Measurements from ENCODE around the gene FBXO45. TPM values are rescaled to one million over a fixed set of nuclear protein-coding genes. Genes with fewer than 3 reads are reported as not detected.
"Not testable (repeated sequence)": the region's sequence is repeated elsewhere in the genome, so short reads cannot be mapped to it uniquely, and the experiment has no call there.

FBXO45 gene
- total and polyA plus RNA-seq, 4 donors, result 1.6 to 7.7 (median 3.6) TPM

DNA sequence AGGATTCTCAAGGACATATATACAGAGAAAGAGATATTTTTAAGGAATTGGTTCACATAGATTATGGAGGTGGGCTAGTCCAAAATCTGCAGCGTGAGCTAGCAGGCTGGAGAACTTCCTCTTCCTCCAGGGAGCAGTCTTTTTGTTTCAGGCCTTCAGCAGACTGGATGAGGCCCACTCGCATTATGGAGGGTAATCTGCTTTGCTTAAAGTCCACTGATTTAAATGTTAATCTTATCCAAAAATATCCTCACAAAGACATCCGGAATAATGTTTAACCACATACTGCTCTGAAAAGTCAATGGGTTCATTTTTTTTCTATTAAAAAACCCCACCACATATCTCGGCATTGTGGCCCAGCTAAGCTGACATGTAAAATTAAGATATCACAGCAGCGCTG is 48.8 kb downstream of the FBXO45 start:
- 74% methylated on average over 5 of the region's 5 CpGs for WGBS
- TF ChIP-seq FOXA2 (IDR thresholded peaks at IDR 0.05) (no peak), HNF4G (IDR thresholded peaks at IDR 0.05) (no peak), SP1 (IDR thresholded peaks at IDR 0.05) (no peak), RAD21 (IDR thresholded peaks at IDR 0.05) (no peak), NR2F2 (IDR thresholded peaks at IDR 0.05) (no peak)
- TF ChIP-seq, protein P1, sequence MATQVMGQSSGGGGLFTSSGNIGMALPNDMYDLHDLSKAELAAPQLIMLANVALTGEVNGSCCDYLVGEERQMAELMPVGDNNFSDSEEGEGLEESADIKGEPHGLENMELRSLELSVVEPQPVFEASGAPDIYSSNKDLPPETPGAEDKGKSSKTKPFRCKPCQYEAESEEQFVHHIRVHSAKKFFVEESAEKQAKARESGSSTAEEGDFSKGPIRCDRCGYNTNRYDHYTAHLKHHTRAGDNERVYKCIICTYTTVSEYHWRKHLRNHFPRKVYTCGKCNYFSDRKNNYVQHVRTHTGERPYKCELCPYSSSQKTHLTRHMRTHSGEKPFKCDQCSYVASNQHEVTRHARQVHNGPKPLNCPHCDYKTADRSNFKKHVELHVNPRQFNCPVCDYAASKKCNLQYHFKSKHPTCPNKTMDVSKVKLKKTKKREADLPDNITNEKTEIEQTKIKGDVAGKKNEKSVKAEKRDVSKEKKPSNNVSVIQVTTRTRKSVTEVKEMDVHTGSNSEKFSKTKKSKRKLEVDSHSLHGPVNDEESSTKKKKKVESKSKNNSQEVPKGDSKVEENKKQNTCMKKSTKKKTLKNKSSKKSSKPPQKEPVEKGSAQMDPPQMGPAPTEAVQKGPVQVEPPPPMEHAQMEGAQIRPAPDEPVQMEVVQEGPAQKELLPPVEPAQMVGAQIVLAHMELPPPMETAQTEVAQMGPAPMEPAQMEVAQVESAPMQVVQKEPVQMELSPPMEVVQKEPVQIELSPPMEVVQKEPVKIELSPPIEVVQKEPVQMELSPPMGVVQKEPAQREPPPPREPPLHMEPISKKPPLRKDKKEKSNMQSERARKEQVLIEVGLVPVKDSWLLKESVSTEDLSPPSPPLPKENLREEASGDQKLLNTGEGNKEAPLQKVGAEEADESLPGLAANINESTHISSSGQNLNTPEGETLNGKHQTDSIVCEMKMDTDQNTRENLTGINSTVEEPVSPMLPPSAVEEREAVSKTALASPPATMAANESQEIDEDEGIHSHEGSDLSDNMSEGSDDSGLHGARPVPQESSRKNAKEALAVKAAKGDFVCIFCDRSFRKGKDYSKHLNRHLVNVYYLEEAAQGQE (IDR thresholded peaks at IDR 0.05), result no peak
- TF ChIP-seq, protein P2, sequence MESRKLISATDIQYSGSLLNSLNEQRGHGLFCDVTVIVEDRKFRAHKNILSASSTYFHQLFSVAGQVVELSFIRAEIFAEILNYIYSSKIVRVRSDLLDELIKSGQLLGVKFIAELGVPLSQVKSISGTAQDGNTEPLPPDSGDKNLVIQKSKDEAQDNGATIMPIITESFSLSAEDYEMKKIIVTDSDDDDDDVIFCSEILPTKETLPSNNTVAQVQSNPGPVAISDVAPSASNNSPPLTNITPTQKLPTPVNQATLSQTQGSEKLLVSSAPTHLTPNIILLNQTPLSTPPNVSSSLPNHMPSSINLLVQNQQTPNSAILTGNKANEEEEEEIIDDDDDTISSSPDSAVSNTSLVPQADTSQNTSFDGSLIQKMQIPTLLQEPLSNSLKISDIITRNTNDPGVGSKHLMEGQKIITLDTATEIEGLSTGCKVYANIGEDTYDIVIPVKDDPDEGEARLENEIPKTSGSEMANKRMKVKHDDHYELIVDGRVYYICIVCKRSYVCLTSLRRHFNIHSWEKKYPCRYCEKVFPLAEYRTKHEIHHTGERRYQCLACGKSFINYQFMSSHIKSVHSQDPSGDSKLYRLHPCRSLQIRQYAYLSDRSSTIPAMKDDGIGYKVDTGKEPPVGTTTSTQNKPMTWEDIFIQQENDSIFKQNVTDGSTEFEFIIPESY (IDR thresholded peaks at IDR 0.05), result no peak
- TF ChIP-seq, protein P3, sequence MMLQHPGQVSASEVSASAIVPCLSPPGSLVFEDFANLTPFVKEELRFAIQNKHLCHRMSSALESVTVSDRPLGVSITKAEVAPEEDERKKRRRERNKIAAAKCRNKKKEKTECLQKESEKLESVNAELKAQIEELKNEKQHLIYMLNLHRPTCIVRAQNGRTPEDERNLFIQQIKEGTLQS (IDR thresholded peaks at IDR 0.05), result no peak
- TF ChIP-seq, protein P4, sequence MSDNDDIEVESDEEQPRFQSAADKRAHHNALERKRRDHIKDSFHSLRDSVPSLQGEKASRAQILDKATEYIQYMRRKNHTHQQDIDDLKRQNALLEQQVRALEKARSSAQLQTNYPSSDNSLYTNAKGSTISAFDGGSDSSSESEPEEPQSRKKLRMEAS (IDR thresholded peaks at IDR 0.05), result no peak
- no peaks in the 10 kb centered on the region for H3K9me3 ChIP-seq (ENCODE audit: control insufficient read depth in 4 of 4, low read length in 3 of 4)
- H3K4me1 ChIP-seq (ENCODE audit: control insufficient read depth in 4 of 4, insufficient read depth in 4 of 4, low read length in 3 of 4), result peaks cover 0 to 2% (median 0%) of the 10 kb centered on the region in 4 donors
- H3K4me3 ChIP-seq (ENCODE audit: low read depth in 1 of 3, low read length in 3 of 3), result no peak overlapping the region
- H3K9ac ChIP-seq (ENCODE audit: low read depth in 1 of 2, low read length in 2 of 2), result no peak overlapping the region
- no peaks in the 10 kb centered on the region for H3K36me3 ChIP-seq (ENCODE audit: control insufficient read depth in 4 of 4, insufficient read depth in 3 of 4, low read depth in 1 of 4, low read length in 3 of 4)
- DNase-seq (ENCODE audit: low spot score), result no peak
- no peaks in the 10 kb centered on the region for H3K27me3 ChIP-seq (ENCODE audit: control insufficient read depth in 4 of 4, insufficient read depth in 4 of 4, low read length in 3 of 4)
- H3K27ac ChIP-seq (ENCODE audit: low read depth in 1 of 2, low read length in 2 of 2), result no peak overlapping the region

DNA sequence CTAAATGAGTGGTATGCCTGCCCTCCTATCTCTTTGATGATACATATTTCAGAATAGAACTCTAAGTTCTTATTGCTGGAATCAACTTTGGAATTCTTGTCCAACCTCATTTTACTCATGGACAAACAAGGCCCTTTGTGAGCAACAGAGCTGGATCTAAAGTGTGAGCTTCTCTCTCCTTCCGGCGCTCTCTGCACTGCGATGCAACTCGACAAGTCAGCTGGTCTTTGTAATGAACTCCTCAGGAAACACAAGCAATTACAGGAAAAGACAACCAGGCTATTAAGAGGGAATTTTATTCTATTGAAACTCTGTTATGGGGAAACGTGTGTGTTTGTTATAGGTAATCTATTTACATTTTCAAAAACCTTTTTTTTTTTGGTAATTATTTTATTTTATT is 50.8 kb downstream of the FBXO45 start:
- Histone ChIP-seq H3K36me3 (ENCODE audit: control insufficient read depth in 4 of 4, insufficient read depth in 3 of 4, low read depth in 1 of 4, low read length in 3 of 4) (no peaks in the 10 kb centered on the region), H3K9ac (ENCODE audit: low read depth in 1 of 2, low read length in 2 of 2) (no peak overlapping the region), H3K27ac (ENCODE audit: low read depth in 1 of 2, low read length in 2 of 2) (no peak overlapping the region), H3K4me3 (ENCODE audit: low read depth in 1 of 3, low read length in 3 of 3) (no peak overlapping the region), H3K9me3 (ENCODE audit: control insufficient read depth in 4 of 4, low read length in 3 of 4) (no peaks in the 10 kb centered on the region), H3K27me3 (ENCODE audit: control insufficient read depth in 4 of 4, insufficient read depth in 4 of 4, low read length in 3 of 4) (no peaks in the 10 kb centered on the region), H3K4me1 (ENCODE audit: control insufficient read depth in 4 of 4, insufficient read depth in 4 of 4, low read length in 3 of 4) (no peaks in the 10 kb centered on the region)
- WGBS, result 43% methylated on average over 5 of the region's 5 CpGs
- DNase-seq (ENCODE audit: low spot score), result no peak
- TF ChIP-seq, protein P2 (IDR thresholded peaks at IDR 0.05), result no peak
- TF ChIP-seq, protein P4 (IDR thresholded peaks at IDR 0.05), result no peak
- TF ChIP-seq RAD21 (IDR thresholded peaks at IDR 0.05) (no peak), GABPA (IDR thresholded peaks at IDR 0.05 in 1 of 2, conservative IDR thresholded peaks at IDR 0.05 in 1 of 2) (no peak), FOXA1 (IDR thresholded peaks at IDR 0.05) (no peak), TAF1 (conservative IDR thresholded peaks at IDR 0.05) (no peak), RXRA (IDR thresholded peaks at IDR 0.05) (no peak)

DNA sequence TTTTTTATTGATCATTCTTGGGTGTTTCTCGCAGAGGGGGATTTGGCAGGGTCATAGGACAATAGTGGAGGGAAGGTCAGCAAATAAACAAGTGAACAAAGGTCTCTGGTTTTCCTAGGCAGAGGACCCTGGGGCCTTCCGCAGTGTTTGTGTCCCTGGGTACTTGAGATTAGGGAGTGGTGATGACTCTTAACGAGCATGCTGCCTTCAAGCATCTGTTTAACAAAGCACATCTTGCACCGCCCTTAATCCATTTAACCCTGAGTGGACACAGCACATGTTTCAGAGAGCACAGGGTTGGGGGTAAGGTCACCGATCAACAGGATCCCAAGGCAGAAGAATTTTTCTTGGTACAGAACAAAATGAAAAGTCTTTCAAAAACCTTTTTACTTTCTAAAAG is 51.2 kb downstream of the FBXO45 start:
- H3K36me3 ChIP-seq (ENCODE audit: control insufficient read depth in 4 of 4, insufficient read depth in 3 of 4, low read depth in 1 of 4, low read length in 3 of 4); H3K27me3 ChIP-seq (ENCODE audit: control insufficient read depth in 4 of 4, insufficient read depth in 4 of 4, low read length in 3 of 4); H3K4me3 ChIP-seq (ENCODE audit: low read depth in 1 of 3, low read length in 3 of 3); H3K9ac ChIP-seq (ENCODE audit: low read depth in 1 of 2, low read length in 2 of 2); H3K4me1 ChIP-seq (ENCODE audit: control insufficient read depth in 4 of 4, insufficient read depth in 4 of 4, low read length in 3 of 4); H3K27ac ChIP-seq (ENCODE audit: low read depth in 1 of 2, low read length in 2 of 2); H3K9me3 ChIP-seq (ENCODE audit: control insufficient read depth in 4 of 4, low read length in 3 of 4); DNase-seq (ENCODE audit: low spot score): not testable (repeated sequence)
- 53% methylated on average over 3 of the region's 5 CpGs for WGBS

All from liver (tissue), 9 donors.